PC-3 (cell line): Measurements from ENCODE around the gene TUBB2B.

Experiments used
- CTCF ChIP-seq: fragments of 300-600 bp; sonication (generic); conservative IDR thresholded peaks from 2 replicates; pipeline ENCODE4 v1.5.1; 2017; ENCODE audit warnings: antibody characterized with exemption, low read depth, mild to moderate bottlenecking, low read length
- EZH2 ChIP-seq: fragments of 300-600 bp; sonication (generic); IDR thresholded peaks from one replicate; pipeline ENCODE4 v1.6.1; 2017; ENCODE audit warnings: antibody characterized with exemption, mild to moderate bottlenecking, low read length; ENCODE audit not compliant: unreplicated experiment
- EZH2phosphoT487 ChIP-seq: fragments of 300-600 bp; sonication (generic); IDR thresholded peaks from 2 replicates; pipeline ENCODE4 v1.6.1; 2018; ENCODE audit warnings: mild to moderate bottlenecking, antibody characterized with exemption, low read length, borderline replicate concordance

- TF ChIP-seq CTCF = no peak
- TF ChIP-seq EZH2 = no peak
- TF ChIP-seq EZH2phosphoT487 = no peak
Observed at GRCh38 chr6:3270258-3270657, 42.8 kb upstream of the TUBB2B start.
